ENCODE measurements around the gene ABCC1. TPM values are rescaled to one million over a fixed set of nuclear protein-coding genes. Genes with fewer than 3 reads are reported as not detected.

The ABCC1 gene
- polyA plus RNA-seq, 6 donors from 2014 or later = 2.9 to 9.0 (median 5.3) TPM

- H3K4me1 Mint-ChIP-seq = peaks cover 9 to 17% (median 12%) of the 10 kb centered on the region in 3 donors
- H3K4me3 Mint-ChIP-seq = no peak overlapping the region
- ATAC-seq (ENCODE audit: low read depth in 2 of 2) = no peak
- no peak for DNase-seq
- H3K27ac Mint-ChIP-seq = peak overlapping the region in 2 of 6 donors; percentile 15 to 67
- H3K27me3 Mint-ChIP-seq = no peaks in the 10 kb centered on the region
- peaks cover 15 to 39% of the 10 kb centered on the region in 2 donors for H3K36me3 Mint-ChIP-seq
- peaks cover 0 to 9% (median 0%) of the 10 kb centered on the region in 7 donors for H3K9me3 Mint-ChIP-seq
These were observed 91.9 kb downstream of the ABCC1 start for GRCh38 chr16:16041196-16041892.

- Mint-ChIP-seq H3K9me3 (peaks cover 0 to 9% (median 0%) of the 10 kb centered on the region in 7 donors), H3K27ac (peak overlapping the region in 1 of 6 donors; percentile 32), H3K4me3 (no peak overlapping the region), H3K27me3 (no peaks in the 10 kb centered on the region), H3K36me3 (peaks cover 15 to 37% of the 10 kb centered on the region in 2 donors), H3K4me1 (peaks cover 9 to 17% (median 12%) of the 10 kb centered on the region in 3 donors)
- ATAC-seq (ENCODE audit: low read depth in 2 of 2) (no peak), DNase-seq (no peak)
These were observed 92.7 kb downstream of the ABCC1 start for GRCh38 chr16:16042076-16042475.

DNA sequence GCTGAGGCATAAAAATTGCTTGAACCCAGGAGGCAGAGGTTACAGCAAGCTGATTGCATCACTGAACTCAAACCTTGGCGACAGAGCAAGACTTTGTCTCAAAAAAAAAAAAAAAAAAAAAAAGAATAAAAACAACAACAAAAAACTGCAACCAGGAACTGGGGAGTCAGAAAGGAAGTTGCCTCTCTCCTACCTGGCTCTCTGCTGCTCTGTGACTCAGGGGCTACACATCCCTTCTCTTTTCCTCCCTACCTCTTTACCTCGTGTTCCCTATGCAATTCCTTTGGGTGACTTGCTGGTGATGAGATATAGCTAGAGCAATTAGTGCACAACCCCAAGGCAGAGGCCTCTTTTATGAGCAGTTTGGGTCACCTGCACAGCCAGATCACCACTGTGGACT, 95.9 kb downstream of the ABCC1 start:
- no peak overlapping the region for H3K4me3 Mint-ChIP-seq
- H3K4me1 Mint-ChIP-seq = peaks cover 0 to 9% (median 5%) of the 10 kb centered on the region in 3 donors
- H3K27ac Mint-ChIP-seq = peak overlapping the region in 1 of 6 donors; percentile 72
- H3K27me3 Mint-ChIP-seq = no peaks in the 10 kb centered on the region
- ATAC-seq (ENCODE audit: low read depth in 2 of 2) = no peak
- H3K36me3 Mint-ChIP-seq = peaks cover 20 to 33% of the 10 kb centered on the region in 2 donors
- H3K9me3 Mint-ChIP-seq = no peaks in the 10 kb centered on the region
- DNase-seq = no peak

- Mint-ChIP-seq H3K4me1 (peaks cover 0 to 11% (median 5%) of the 10 kb centered on the region in 3 donors), H3K27me3 (no peaks in the 10 kb centered on the region), H3K36me3 (peaks cover 20 to 34% of the 10 kb centered on the region in 2 donors), H3K27ac (peak overlapping the region in 2 of 6 donors; percentile 57 to 83), H3K4me3 (no peak overlapping the region), H3K9me3 (no peaks in the 10 kb centered on the region)
- DNase-seq (no peak), ATAC-seq (ENCODE audit: low read depth in 2 of 2) (no peak)
These were observed 96.5 kb downstream of the ABCC1 start for GRCh38 chr16:16045879-16046278.

DNA sequence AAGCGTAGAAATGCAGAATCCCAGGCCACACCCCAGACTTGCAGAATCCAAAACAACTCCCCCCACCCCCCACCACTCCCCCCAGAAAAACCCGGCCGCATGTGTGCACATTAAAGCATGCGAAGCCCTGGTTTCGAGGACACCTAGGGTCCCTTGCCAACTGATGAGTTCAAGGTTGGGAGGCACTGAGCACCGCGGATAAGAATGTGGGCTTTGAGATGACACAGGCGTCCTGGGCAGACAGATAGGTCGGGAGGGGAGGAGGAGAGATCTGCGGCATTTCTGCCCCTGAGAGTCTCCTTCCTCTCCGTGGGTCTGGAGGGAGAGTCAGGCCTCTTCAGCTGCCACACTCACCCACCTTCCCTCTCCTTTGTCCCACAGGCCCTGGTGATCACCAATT, 98.3 kb downstream of the ABCC1 start:
- Mint-ChIP-seq H3K9me3 (no peaks in the 10 kb centered on the region), H3K27me3 (no peaks in the 10 kb centered on the region), H3K4me1 (peaks cover 0 to 11% (median 5%) of the 10 kb centered on the region in 3 donors), H3K27ac (no peak overlapping the region), H3K4me3 (no peak overlapping the region), H3K36me3 (peaks cover 20 to 34% of the 10 kb centered on the region in 2 donors)
- ATAC-seq (ENCODE audit: low read depth in 2 of 2) (no peak), DNase-seq (no peak)

DNA sequence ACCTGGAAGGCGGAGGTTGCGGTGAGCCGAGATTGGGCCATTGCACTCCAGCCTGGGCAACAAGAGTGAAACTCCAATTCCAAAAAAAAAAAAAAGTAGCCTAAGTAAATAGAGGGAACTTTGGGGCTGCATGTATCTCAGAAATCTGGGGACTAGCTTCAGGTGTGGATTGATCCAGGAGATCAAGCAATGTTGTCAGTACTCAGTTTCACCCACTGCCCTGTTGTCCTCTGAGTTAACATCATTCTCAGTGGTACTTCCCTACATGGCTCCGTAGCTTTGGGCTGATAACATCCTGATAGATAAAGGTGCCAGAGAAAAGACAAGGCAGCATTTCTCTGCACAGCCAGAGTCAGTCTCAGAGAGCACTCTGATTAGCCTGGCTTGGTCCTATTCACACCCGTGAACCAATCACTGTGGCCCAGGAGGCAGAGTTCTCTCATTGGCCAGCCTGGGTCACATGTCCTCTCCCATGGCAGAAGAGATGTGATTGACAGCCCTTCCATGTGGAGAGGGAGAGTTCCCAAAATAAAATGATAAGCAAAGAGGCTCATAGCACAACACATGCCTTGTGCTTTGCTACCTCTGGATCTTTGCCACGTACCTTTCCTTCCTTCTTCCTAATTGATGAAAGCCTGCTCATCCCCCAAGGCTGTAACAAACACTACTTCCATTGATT, 99.6 kb downstream of the ABCC1 start:
- no peak overlapping the region for H3K4me3 Mint-ChIP-seq
- no peak overlapping the region for H3K27ac Mint-ChIP-seq
- H3K36me3 Mint-ChIP-seq = peaks cover 20 to 35% of the 10 kb centered on the region in 2 donors
- DNase-seq = no peak
- peaks cover 0 to 11% (median 5%) of the 10 kb centered on the region in 3 donors for H3K4me1 Mint-ChIP-seq
- H3K27me3 Mint-ChIP-seq = no peaks in the 10 kb centered on the region
- H3K9me3 Mint-ChIP-seq = no peaks in the 10 kb centered on the region
- ATAC-seq (ENCODE audit: low read depth in 2 of 2) = no peak

DNA sequence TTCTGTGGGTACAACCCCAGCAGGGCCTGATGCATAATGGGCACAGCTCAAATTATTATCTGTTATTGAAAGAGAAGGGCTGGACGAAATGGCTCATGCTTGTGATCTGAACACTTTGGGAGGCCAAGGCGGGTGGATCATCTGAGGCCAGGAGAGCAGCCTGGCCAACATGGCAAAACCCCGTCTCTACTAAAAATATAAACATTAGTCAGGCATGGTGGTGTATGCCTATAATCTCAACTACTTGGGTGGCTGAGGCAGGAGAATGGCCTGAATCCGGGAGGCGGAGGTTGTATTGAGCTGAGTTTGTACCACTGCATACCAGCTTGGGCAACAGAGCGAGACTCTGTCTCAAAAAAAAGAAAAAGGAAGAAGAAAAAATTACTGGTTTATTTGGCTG, 100.7 kb downstream of the ABCC1 start:
- H3K27ac Mint-ChIP-seq = peak overlapping the region in 1 of 6 donors; percentile 82

DNA sequence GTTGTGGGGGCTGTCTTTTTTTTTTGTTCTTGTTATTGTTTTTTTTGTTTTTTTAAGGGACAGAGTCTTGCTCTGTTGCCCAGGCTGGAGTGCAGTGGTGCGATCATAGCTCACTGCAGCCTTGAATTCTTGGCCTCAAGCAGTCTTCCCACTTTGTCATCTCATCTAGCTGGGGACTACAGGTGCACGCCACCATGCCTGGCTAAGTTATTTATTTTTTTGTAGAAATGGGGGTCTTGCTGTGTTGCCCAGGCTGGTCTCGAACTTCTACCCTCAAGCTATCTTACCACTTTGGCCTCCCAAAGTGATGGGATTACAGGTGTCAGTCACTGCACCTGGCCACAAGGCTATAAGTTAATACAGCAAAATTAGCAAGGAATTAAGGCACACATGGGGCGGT, 101.7 kb downstream of the ABCC1 start:
- no peak overlapping the region for H3K4me3 Mint-ChIP-seq
- DNase-seq = no peak
- H3K27ac Mint-ChIP-seq = no peak overlapping the region
- ATAC-seq (ENCODE audit: low read depth in 2 of 2) = no peak
- H3K27me3 Mint-ChIP-seq = no peaks in the 10 kb centered on the region
- H3K36me3 Mint-ChIP-seq = peaks cover 20 to 33% of the 10 kb centered on the region in 2 donors
- H3K4me1 Mint-ChIP-seq = peaks cover 0 to 11% (median 9%) of the 10 kb centered on the region in 3 donors
- H3K9me3 Mint-ChIP-seq = no peaks in the 10 kb centered on the region

More for the DNA sequence above, 100.7 kb downstream of the ABCC1 start:
- no peak for DNase-seq
- Mint-ChIP-seq H3K9me3 (no peaks in the 10 kb centered on the region), H3K36me3 (peaks cover 20 to 41% of the 10 kb centered on the region in 2 donors), H3K27me3 (no peaks in the 10 kb centered on the region), H3K4me1 (peaks cover 0 to 11% (median 9%) of the 10 kb centered on the region in 3 donors), H3K4me3 (no peak overlapping the region)
- no peak for ATAC-seq (ENCODE audit: low read depth in 2 of 2)

DNA sequence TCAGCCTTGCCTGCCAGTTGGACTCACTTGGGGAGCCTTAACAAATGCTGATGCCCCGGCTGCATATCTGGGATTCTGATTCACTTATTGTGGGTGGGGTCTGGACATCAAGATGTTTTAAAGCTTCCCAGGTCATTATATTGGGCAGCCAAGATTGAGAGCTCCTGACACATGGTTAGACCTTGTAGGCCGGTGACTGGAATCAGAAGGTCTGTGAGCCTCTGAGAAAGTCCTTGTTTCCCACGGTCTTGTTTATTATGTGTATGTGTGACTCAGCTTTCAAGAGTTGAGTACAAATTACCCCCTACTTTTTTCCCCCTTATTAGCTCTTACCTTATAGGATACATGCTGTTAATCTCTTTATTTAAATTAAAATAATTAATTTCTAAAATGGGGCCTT, 103.5 kb downstream of the ABCC1 start:
- H3K36me3 Mint-ChIP-seq = peaks cover 20 to 38% of the 10 kb centered on the region in 2 donors
- H3K4me3 Mint-ChIP-seq = no peak overlapping the region
- no peaks in the 10 kb centered on the region for H3K27me3 Mint-ChIP-seq
- ATAC-seq (ENCODE audit: low read depth in 2 of 2) (no peak), DNase-seq (no peak)
- H3K27ac Mint-ChIP-seq = peak overlapping the region in 2 of 6 donors; percentile 34 to 37
- peaks cover 0 to 11% (median 9%) of the 10 kb centered on the region in 3 donors for H3K4me1 Mint-ChIP-seq
- H3K9me3 Mint-ChIP-seq = no peaks in the 10 kb centered on the region

DNA sequence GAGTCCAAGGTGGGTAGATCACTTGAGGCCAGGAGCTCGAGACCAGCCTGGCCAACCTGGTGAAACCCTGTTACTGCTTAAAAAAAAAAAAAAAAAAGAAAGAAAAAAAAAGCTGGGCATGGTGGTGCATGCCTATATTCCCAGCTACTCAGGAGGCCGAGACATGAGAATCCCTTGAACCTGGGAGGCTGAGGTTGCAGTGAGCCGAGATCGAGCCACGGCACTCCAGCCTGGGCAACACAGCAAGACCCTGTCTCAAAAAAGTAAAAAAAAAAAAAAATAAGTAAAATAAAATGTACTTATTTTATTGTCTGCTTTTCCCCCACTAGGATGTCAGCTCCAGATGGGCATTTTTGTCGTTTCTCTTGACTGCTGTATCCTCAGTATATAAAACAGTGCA, 107.7 kb downstream of the ABCC1 start:
- peaks cover 10 to 19% (median 10%) of the 10 kb centered on the region in 3 donors for H3K4me1 Mint-ChIP-seq
- DNase-seq (no peak), ATAC-seq (ENCODE audit: low read depth in 2 of 2) (no peak)
- H3K27me3 Mint-ChIP-seq = no peaks in the 10 kb centered on the region
- peaks cover 6 to 24% of the 10 kb centered on the region in 2 donors for H3K36me3 Mint-ChIP-seq
- H3K9me3 Mint-ChIP-seq = no peaks in the 10 kb centered on the region
- no peak overlapping the region for H3K4me3 Mint-ChIP-seq
- no peak overlapping the region for H3K27ac Mint-ChIP-seq

GRCh38 chr16:16059160-16059559, 109.7 kb downstream of the ABCC1 start:
- Mint-ChIP-seq H3K9me3 (no peaks in the 10 kb centered on the region), H3K27ac (no peak overlapping the region), H3K27me3 (no peaks in the 10 kb centered on the region), H3K4me3 (peak overlapping the region in 1 of 8 donors; percentile 25), H3K36me3 (peaks cover 6 to 27% of the 10 kb centered on the region in 2 donors), H3K4me1 (peaks cover 12 to 24% (median 14%) of the 10 kb centered on the region in 3 donors)
- no peak for DNase-seq
- ATAC-seq (ENCODE audit: low read depth in 2 of 2) = no peak

DNA sequence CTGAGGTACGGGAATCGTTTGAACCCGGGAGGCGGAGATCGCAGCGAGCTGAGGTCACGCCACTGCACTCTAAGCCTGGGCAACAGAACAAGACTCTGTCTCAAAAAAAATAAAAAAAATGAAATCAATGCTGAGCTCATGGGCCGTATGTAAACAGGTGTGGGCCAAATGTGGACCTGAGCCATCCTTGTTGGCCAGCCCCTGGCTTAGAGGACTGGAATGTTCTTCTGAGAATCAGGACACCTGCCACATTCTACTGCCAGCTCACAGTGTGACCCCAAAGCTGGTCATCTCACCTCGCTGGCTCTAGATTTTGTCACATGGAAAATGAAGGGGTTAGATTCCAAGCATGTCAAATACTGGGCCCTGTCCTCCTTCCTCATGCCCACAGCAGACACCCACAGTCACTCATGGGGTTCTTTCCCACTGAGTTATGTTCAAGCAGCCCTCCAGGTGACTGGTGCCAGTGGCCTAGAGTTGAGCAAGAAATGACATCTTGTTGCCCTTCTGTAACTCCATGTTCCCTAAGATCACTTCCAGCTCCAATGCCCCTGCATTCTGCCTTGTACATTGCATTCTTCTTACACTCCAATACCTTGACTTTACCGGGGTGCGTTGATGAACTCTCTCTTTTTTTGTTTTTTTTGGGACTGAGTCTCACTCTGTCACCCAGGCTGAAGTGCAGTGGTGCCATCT, 110.6 kb downstream of the ABCC1 start:
- Mint-ChIP-seq H3K27ac (peak overlapping the region in 1 of 6 donors; percentile 56), H3K9me3 (peaks cover 0 to 2% (median 0%) of the 10 kb centered on the region in 7 donors), H3K27me3 (no peaks in the 10 kb centered on the region), H3K36me3 (peaks cover 12 to 28% of the 10 kb centered on the region in 2 donors), H3K4me1 (peaks cover 12 to 24% (median 14%) of the 10 kb centered on the region in 3 donors), H3K4me3 (peak overlapping the region in 1 of 8 donors; percentile 42)
- DNase-seq = no peak
- ATAC-seq (ENCODE audit: low read depth in 2 of 2) = no peak
